HEK293T (cell line): Measurements from ENCODE around the gene GSTA3.
"Not testable (repeated sequence)": the region's sequence is repeated elsewhere in the genome, so short reads cannot be mapped to it uniquely, and the experiment has no call there.

Source experiments
- CTCF ChIA-PET: fragments of 350-600 bp; formaldehyde crosslinking; extraction: SDS; loops from one replicate; lab custom pipeline; 2021; ENCODE audit warnings: antibody characterized with exemption, inconsistent platforms; lab: Yijun Ruan, JAX
- POLR2A ChIA-PET: fragments of 350-600 bp; formaldehyde crosslinking; extraction: SDS; loops from one replicate; lab custom pipeline; 2020; ENCODE audit warnings: antibody characterized with exemption, inconsistent platforms; lab: Yijun Ruan, JAX
- DNase-seq: peaks from one replicate; pipeline ENCODE4 v3.0.0; 2012; ENCODE audit warnings: mixed read lengths; ENCODE audit errors: extremely low spot score
- ARNT ChIP-seq: fragments of 450-650 bp; IDR thresholded peaks from 2 replicates; pipeline ENCODE4 v1.6.1; 2017; ENCODE audit warnings: mild to moderate bottlenecking
- BHLHE40 ChIP-seq: fragments of 450-650 bp; IDR thresholded peaks from 2 replicates; pipeline ENCODE4 v1.6.1; 2016; ENCODE audit warnings: mild to moderate bottlenecking, moderate library complexity, borderline replicate concordance
- CTBP1 ChIP-seq: fragments of 450-650 bp; IDR thresholded peaks from 2 replicates; pipeline ENCODE4 v1.6.1; 2016; ENCODE audit warnings: borderline replicate concordance
- ELF4 ChIP-seq: fragments of 450-650 bp; IDR thresholded peaks from 2 replicates; pipeline ENCODE4 v1.6.1; 2017; ENCODE audit warnings: antibody characterized with exemption
- FOXA1 ChIP-seq: fragments of 450-650 bp; IDR thresholded peaks from 2 replicates; pipeline ENCODE4 v1.6.1; 2016; ENCODE audit warnings: mild to moderate bottlenecking
- FOXK2 ChIP-seq: fragments of 450-650 bp; IDR thresholded peaks from 2 replicates; pipeline ENCODE4 v1.6.1; 2016; ENCODE audit warnings: mild to moderate bottlenecking
- FOXM1 ChIP-seq: fragments of 450-650 bp; IDR thresholded peaks from 2 replicates; pipeline ENCODE4 v1.6.1; 2017; ENCODE audit warnings: mild to moderate bottlenecking, borderline replicate concordance
- HDGF ChIP-seq: fragments of 450-650 bp; IDR thresholded peaks from 2 replicates; pipeline ENCODE4 v1.6.1; 2017; ENCODE audit warnings: antibody characterized with exemption, borderline replicate concordance
- L3MBTL2 ChIP-seq: fragments of 450-650 bp; conservative IDR thresholded peaks from 2 replicates; pipeline ENCODE4 v1.6.1; 2016; ENCODE audit warnings: mild to moderate bottlenecking
- LEF1 ChIP-seq: fragments of 450-650 bp; IDR thresholded peaks from 2 replicates; pipeline ENCODE4 v1.6.1; 2017; ENCODE audit warnings: mild to moderate bottlenecking, borderline replicate concordance
- NFRKB ChIP-seq: fragments of 450-650 bp; IDR thresholded peaks from 2 replicates; pipeline ENCODE4 v1.6.1; 2016; ENCODE audit warnings: mild to moderate bottlenecking, moderate library complexity
- PKNOX1 ChIP-seq: fragments of 450-650 bp; IDR thresholded peaks from 2 replicates; pipeline ENCODE4 v1.6.1; 2016
- SP1 ChIP-seq: fragments of 450-650 bp; IDR thresholded peaks from 2 replicates; pipeline ENCODE4 v1.6.1; 2017
- SUZ12 ChIP-seq: fragments of 450-650 bp; IDR thresholded peaks from 2 replicates; pipeline ENCODE4 v1.6.1; 2016; ENCODE audit warnings: mild to moderate bottlenecking
- TARDBP ChIP-seq: fragments of 450-650 bp; IDR thresholded peaks from 2 replicates; pipeline ENCODE4 v1.6.1; 2016
- ZNF384 ChIP-seq: fragments of 450-650 bp; IDR thresholded peaks from 2 replicates; pipeline ENCODE4 v1.6.1; 2016

GSTA3 gene

DNA sequence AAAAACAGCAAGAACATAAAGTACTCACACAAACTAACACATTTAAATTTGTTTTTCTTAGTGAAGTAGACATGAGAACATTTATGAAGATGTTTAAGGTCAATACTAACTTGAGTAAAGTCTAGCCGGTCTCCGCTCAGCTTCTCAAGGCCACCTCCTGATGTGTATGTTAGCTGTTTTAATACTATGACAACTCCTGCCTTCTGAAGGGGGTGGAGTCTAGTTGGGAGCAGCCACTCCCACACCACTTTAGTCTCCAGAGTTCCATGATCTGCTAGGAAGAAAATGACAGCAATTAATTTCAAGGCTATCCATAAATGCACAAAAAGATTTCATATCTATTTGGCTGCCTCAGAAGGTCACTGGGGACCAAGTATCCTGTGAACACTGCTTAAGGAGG is at the start of gene GSTA3:
Gene GSTA3 (minus strand): TSS at position 168 of the 400 bp plus-strand sequence. CDS start 3,864 bp downstream, outside the sequence.
- TF ChIP-seq PKNOX1, result no peak
- no peak for TF ChIP-seq HDGF
- TF ChIP-seq ELF4, result no peak
- TF ChIP-seq FOXA1, result no peak
- no peak for TF ChIP-seq NFRKB
- no peak for TF ChIP-seq CTBP1
- no peak for TF ChIP-seq ZNF384
- TF ChIP-seq BHLHE40, result no peak
- no peak for TF ChIP-seq FOXK2
- peak; percentile 19 for DNase-seq
- ChIA-PET CTCF (interaction anchor here (0.6 kb wide), 1 partner anchor 786 kb away, joined by 3 read pairs; no protein-coding TSS in a partner anchor), POLR2A (no interaction called here)

DNA sequence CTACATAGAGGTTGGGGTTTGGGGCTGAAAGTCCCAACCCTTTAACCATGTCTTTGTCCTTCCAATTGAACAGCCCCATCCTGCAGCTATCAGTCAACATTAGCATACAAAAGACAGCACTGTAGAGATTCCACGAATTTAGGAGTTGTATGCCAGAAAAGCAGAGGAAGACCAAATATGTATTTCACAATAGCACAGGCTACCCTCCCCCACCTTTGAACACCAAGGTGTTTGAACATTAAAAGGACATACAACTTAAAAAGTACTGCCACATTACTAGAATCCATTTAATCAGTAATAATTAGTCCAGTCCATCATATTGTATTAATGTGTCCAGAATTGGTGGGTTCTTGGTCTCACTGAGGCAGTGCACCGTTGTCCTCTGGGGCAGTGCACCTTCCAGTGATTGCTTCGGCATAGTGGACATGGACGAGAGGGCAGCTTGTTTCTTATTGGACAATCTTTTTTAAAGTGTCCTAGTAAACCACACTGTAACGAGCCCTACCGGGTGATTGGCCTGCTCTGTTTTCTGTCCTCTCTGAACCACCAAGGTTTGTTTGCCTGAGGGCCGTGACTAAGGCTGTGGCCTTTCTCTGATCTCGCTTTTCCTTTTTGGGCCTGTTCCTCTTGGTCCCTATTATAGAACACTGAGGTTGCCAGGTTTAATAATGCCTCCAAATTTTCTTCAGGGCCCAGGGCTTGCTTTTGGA is 49.2 kb upstream of the GSTA3 start:
- no peak for DNase-seq
- POLR2A ChIA-PET, result no interaction called here
- CTCF ChIA-PET, result no interaction called here
- TF ChIP-seq FOXA1 (no peak), BHLHE40 (no peak), NFRKB (no peak), HDGF (no peak)

DNA sequence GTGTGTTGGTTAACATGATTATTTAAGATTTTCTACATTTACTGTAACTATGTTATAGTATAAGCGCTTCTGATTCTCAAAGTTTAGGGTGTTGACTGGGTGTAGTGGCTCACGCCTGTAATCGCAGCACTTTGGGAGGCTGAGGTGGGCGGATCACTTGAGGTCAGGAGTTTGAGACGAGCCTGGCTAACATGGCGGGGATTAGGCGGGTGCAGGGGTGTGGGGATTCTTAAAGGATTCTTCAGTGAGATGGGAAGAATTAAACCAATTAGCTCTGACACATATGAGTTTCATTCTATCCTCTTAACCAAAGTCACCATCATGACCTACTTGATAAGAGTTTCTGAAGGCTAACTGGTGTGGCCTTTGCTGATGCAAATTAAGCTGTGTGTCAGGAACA is 46.4 kb upstream of the GSTA3 start:
- TF ChIP-seq ARNT (no peak), FOXA1 (no peak), FOXM1 (no peak), HDGF (no peak), CTBP1 (no peak)
- POLR2A ChIA-PET, result no interaction called here
- DNase-seq, result no peak
- CTCF ChIA-PET, result interaction anchor here (0.6 kb wide), 2 partner anchors 110 to 455 kb away, joined by 3 to 7 read pairs; partner anchors contain the start of gene FBXO9

DNA sequence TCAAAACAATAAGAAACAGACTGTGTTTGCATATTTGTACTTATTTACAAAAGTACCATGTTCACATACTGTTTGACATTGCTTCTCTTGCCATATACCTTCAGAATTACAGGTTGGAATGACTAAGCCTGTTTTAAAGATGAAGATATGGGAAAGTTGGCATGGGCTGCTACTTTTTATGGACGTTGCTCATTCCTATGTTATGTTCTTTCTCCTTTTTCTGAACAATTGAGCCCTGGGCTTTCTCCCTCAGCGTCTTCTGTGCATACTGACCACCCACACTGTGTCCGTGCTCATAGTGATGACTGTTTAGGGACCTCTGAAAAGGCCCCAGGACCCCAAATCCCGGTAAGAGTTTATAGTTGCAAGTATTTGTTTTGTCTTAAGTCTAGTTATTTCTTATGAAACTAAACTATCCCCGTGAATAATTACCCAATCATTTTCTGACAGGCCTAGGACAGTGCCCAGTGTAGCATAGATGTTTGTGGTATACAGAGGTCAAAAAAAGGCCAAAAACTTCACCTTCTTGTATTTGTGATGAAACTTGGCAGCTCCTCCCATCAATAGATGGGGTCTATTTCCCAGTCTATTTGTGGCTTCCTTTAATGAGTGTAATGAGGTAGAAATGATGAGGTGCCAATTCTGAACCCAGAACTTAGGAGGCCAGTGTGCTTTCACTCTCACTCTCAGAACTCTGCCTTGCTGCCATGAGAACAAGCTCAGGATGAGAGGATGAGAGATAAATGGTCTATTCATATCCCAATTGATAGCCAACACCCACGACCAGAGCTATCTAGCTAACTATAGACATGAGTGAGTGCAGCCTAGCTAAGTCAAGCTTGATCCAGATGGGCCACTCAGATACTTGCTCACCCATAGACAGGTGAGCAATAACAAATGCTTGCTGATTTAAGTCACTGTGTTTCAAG is 44.7 kb upstream of the GSTA3 start:
- ChIA-PET POLR2A (no interaction called here), CTCF (no interaction called here)
- TF ChIP-seq CTBP1 (no peak), L3MBTL2 (no peak), FOXK2 (no peak), BHLHE40 (no peak)
- no peak for DNase-seq

DNA sequence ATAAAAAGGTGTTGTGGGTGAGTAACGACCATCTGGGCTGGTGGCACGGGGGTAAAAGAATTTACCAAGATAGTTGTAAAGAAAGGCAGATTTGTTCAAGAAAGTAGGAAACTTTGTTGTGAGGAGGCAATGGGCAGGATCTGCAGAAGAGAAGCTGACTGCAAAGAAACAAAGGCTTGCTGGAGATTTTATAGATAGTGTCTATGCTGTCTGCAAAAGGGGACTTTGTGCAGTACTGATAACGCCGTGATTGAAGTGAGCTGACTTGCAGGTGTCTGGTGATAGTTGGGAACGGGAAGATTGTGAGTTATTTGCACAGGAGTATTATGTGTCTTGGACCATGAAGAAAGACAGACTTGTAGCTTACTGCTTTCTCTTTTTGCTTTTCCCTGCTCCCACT is 36.8 kb upstream of the GSTA3 start:
- ChIA-PET POLR2A (interaction anchor here (0.6 kb wide), 1 partner anchor 15 kb away, joined by 3 read pairs; no protein-coding TSS in a partner anchor), CTCF (no interaction called here)
- DNase-seq, result no peak
- TF ChIP-seq TARDBP (no peak), NFRKB (no peak), LEF1 (no peak), FOXK2 (no peak), PKNOX1 (no peak), ZNF384 (no peak), SUZ12 (no peak), BHLHE40 (no peak), FOXA1 (no peak)

DNA sequence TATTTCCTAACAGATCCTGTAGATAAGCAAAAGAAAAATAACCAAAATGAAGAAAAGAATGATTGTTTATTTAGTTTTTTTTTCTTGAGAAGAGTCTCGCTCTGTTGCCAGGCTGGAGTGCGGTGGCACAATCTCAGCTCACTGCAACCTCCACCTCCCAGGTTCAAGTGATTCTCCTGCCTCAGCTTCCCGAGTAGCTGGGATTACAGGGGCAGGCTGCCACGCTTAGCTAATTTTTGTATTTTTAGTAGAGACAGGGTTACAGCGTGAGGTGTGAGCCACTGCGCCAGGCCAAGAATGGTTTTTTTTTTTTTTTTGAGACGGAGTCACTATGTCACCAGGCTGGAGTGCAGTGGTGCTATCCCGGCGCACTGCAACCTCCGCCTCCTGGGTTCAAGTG is 33.3 kb upstream of the GSTA3 start:
- POLR2A ChIA-PET, DNase-seq, CTCF ChIA-PET: not testable (repeated sequence)

DNA sequence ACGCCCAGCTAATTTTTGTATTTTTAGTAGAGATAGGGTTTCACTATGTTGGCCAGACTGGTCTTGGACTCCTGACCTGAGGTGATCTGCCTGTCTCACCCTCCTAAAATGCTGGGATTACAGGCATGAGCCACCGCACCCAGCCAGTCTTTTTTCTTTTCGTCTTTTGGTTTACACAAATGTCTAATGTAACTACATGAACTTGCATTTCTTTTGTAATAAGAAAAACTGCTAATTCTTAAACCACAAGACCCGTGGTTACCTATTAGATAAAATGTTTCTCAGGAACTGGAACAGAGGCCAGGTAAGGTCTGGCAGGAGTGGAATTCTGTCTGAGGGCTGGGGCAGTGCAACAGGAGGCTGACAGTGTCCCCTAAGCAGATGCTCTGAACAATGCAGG is 32.7 kb upstream of the GSTA3 start:
- DNase-seq, result no peak
- TF ChIP-seq L3MBTL2 (no peak), ELF4 (no peak), BHLHE40 (no peak), NFRKB (no peak), SUZ12 (no peak), FOXK2 (no peak), HDGF (no peak), SP1 (no peak), CTBP1 (no peak), TARDBP (no peak), FOXM1 (no peak), ARNT (no peak), PKNOX1 (no peak), LEF1 (no peak), ZNF384 (no peak), FOXA1 (no peak)
- POLR2A ChIA-PET, result no interaction called here
- CTCF ChIA-PET, result no interaction called here
